Osteoblast (primary cell): Measurements from ENCODE around the gene ISM1. TPM values are rescaled to one million over a fixed set of nuclear protein-coding genes. Genes with fewer than 3 reads are reported as not detected.

ENCODE experiments used
- DNase-seq: peaks from one replicate; pipeline ENCODE4 v3.0.0; 2011; ENCODE audit warnings: low spot score, mixed read lengths; ENCODE audit not compliant: insufficient read length; ENCODE audit errors: missing footprints
- H2AFZ ChIP-seq: 2 replicates; pipeline ENCODE4 v1.6.0; 2011; ENCODE audit warnings: mild to moderate bottlenecking, low read length
- H3K27ac ChIP-seq: 2 replicates; pipeline ENCODE4 v1.5.1; 2011; ENCODE audit warnings: mild to moderate bottlenecking, low read depth, low read length, moderate library complexity
- H3K27me3 ChIP-seq: 2 replicates; pipeline ENCODE4 v1.6.0; 2012; ENCODE audit warnings: mild to moderate bottlenecking, control low read depth, inconsistent platforms, low read length, moderate library complexity; ENCODE audit not compliant: insufficient read depth
- H3K36me3 ChIP-seq: 2 replicates; pipeline ENCODE4 v1.5.1; 2011; ENCODE audit warnings: mild to moderate bottlenecking, low read length, control low read depth, moderate library complexity; ENCODE audit not compliant: insufficient read depth
- H3K4me1 ChIP-seq: 2 replicates; pipeline ENCODE4 v1.5.1; 2011; ENCODE audit warnings: mild to moderate bottlenecking, low read length, control low read depth, moderate library complexity; ENCODE audit not compliant: insufficient read depth
- H3K4me2 ChIP-seq: 2 replicates; pipeline ENCODE4 v1.6.0; 2011; ENCODE audit warnings: mild to moderate bottlenecking, low read length; ENCODE audit not compliant: insufficient read depth
- H3K4me3 ChIP-seq: fragments of 200-600 bp; sonication (generic); 3 replicates; pipeline ENCODE4 v1.5.1; 2012; ENCODE audit warnings: mild to moderate bottlenecking, low read length, inconsistent platforms; ENCODE audit not compliant: insufficient read depth
- H3K79me2 ChIP-seq: 2 replicates; pipeline ENCODE4 v1.6.0; 2012; ENCODE audit warnings: mild to moderate bottlenecking, low read length, control low read depth, inconsistent platforms; ENCODE audit not compliant: insufficient read depth
- H3K9me3 ChIP-seq: 2 replicates; pipeline ENCODE4 v1.5.1; 2011; ENCODE audit warnings: low read depth, low read length, control low read depth
- H4K20me1 ChIP-seq: 2 replicates; pipeline ENCODE4 v1.6.0; 2012; ENCODE audit warnings: mild to moderate bottlenecking, low read length, control low read depth; ENCODE audit not compliant: insufficient read depth
- total RNA-seq: library from RNA; depleted of rRNA; stranded (reverse); fragments of >200 nt; gene quantifications from 2 replicates; pipeline ENCODE4 v1.2.3, GENCODE V29; 2012
- TF ChIP-seq, protein P1 (sequence below): IDR thresholded peaks from 2 replicates; pipeline ENCODE4 v1.5.1; 2011; ENCODE audit warnings: mild to moderate bottlenecking, low read depth, low read length, moderate library complexity; ENCODE audit errors: extremely low read depth

The ISM1 gene
- total RNA-seq, 1 donor = 4.0 TPM

DNA sequence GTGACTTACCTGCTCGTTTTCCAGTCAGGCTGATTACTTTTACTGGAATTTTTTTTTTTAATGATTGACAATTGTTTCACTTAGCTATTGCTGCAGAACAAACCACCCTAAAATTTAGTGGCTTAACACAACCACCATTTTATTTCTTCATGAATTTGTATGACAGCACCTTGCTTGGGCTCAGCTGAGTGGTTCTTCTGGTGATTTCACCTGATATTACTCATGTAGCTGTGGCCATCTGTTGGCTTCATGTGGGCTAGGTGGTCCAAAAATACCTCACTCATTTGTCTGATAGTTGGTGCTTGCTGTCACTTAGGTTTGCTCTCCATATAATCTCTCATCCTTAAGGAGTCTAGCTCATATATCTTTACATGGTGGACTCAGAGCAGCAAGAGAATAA is 5.3 kb downstream of the ISM1 start:
- no peak for DNase-seq
- no peaks in the 10 kb centered on the region for H3K79me2 ChIP-seq
- H3K4me2 ChIP-seq = no peak overlapping the region
- TF ChIP-seq, protein P1, sequence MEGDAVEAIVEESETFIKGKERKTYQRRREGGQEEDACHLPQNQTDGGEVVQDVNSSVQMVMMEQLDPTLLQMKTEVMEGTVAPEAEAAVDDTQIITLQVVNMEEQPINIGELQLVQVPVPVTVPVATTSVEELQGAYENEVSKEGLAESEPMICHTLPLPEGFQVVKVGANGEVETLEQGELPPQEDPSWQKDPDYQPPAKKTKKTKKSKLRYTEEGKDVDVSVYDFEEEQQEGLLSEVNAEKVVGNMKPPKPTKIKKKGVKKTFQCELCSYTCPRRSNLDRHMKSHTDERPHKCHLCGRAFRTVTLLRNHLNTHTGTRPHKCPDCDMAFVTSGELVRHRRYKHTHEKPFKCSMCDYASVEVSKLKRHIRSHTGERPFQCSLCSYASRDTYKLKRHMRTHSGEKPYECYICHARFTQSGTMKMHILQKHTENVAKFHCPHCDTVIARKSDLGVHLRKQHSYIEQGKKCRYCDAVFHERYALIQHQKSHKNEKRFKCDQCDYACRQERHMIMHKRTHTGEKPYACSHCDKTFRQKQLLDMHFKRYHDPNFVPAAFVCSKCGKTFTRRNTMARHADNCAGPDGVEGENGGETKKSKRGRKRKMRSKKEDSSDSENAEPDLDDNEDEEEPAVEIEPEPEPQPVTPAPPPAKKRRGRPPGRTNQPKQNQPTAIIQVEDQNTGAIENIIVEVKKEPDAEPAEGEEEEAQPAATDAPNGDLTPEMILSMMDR = no peak
- H3K4me1 ChIP-seq = peaks cover 10% of the 10 kb centered on the region
- H3K27me3 ChIP-seq = peaks cover 16% of the 10 kb centered on the region
- H2AFZ ChIP-seq = no peak overlapping the region
- H3K9me3 ChIP-seq = no peaks in the 10 kb centered on the region
- no peak overlapping the region for H3K4me3 ChIP-seq
- no peak overlapping the region for H3K27ac ChIP-seq
- H4K20me1 ChIP-seq = no peaks in the 10 kb centered on the region
- no peaks in the 10 kb centered on the region for H3K36me3 ChIP-seq

DNA sequence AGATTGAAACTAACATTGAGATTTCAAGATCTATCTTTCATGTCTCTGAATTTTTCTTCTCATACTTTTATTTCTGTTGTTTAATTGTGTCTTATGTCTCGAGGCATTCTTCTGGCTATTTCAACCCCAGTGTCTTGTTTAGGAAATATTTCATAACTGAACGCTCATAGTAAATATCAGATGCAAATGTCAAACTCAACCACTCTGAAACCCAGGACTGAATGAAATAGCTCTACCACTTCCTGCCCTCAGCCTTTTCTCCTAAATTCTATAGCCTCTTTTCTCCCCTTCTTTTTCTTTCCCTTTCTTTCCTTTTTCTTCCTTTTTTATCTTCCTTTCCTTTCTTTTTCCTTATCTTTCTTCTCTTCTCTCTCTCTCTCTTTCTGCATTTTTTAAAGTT is 7.7 kb downstream of the ISM1 start:
- no peaks in the 10 kb centered on the region for H4K20me1 ChIP-seq
- no peaks in the 10 kb centered on the region for H3K9me3 ChIP-seq
- H3K36me3 ChIP-seq = no peaks in the 10 kb centered on the region
- peaks cover under 1% of the 10 kb centered on the region for H3K27me3 ChIP-seq
- no peak overlapping the region for H3K27ac ChIP-seq
- no peak overlapping the region for H3K4me3 ChIP-seq
- peaks cover 12% of the 10 kb centered on the region for H3K4me1 ChIP-seq
- H3K4me2 ChIP-seq = no peak overlapping the region
- H3K79me2 ChIP-seq = no peaks in the 10 kb centered on the region
- no peak overlapping the region for H2AFZ ChIP-seq
- TF ChIP-seq, protein P1 = no peak
- no peak for DNase-seq

DNA sequence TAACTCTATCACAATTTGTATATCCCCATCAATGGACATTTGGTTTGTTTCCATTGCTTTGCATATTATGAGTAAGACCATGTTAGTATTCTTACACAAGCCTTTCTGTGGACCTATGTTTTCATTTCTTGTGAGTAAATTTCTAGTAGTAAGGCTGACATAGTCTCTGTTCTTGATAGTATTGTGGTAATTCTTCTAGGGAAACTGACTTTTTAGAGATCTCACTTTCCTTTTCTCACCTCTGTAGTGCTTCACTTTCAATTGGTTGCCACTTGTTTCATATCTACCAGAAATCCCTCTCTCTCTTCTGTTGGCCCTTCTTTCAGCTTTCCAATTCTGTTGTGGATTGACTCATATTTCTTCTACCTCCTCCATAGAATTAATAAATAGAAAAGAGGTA is 8.5 kb downstream of the ISM1 start:
- TF ChIP-seq, protein P1 = no peak

DNA sequence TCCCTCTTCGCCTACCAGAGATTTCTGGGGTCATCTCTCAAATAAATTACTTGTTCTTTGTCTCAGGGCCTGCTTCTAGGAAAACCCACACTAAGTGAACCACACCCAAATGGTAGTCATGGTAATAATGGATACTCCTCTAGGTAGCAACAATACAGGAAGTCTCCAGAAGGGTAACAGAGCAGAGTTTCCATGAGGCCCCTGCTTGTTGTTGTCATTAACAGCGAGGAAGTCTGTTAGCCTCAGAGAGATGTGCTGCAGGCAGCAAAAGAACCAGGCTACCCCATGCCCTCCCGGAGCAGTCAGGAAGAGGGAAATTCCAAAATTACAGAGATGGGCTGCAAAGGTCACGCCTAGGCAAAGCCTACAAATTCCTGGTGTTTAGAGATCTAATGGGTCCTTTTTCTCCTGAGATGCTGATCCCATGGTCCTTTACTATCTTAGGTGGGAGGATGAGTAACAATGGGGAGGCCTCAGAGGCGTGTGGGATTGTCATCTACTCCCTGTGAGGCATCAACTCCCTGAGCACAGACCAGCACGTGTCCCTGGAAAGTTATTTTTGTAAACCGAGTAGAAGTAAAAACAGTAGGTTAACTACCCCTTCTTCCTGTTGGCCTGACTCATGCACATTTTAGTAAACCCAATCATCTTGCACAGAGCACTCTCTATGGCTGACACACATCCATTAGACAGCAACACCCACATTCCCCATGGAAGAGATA is 10.1 kb downstream of the ISM1 start:
- TF ChIP-seq, protein P1 = no peak
- no peaks in the 10 kb centered on the region for H4K20me1 ChIP-seq
- DNase-seq = peak; percentile 93
- no peaks in the 10 kb centered on the region for H3K79me2 ChIP-seq
- H3K4me2 ChIP-seq = peak overlapping the region; percentile 40
- H3K4me3 ChIP-seq = no peak overlapping the region
- peaks cover 12% of the 10 kb centered on the region for H3K4me1 ChIP-seq
- H3K27ac ChIP-seq = peak overlapping the region; percentile 38
- no peaks in the 10 kb centered on the region for H3K9me3 ChIP-seq
- H3K27me3 ChIP-seq = no peaks in the 10 kb centered on the region
- peak overlapping the region; percentile 64 for H2AFZ ChIP-seq
- no peaks in the 10 kb centered on the region for H3K36me3 ChIP-seq

More for the DNA sequence above, 8.5 kb downstream of the ISM1 start:
- no peak for DNase-seq
- Histone ChIP-seq H3K36me3 (no peaks in the 10 kb centered on the region), H3K27me3 (no peaks in the 10 kb centered on the region), H3K4me3 (no peak overlapping the region), H3K4me1 (peaks cover 12% of the 10 kb centered on the region), H2AFZ (no peak overlapping the region), H3K27ac (no peak overlapping the region), H3K79me2 (no peaks in the 10 kb centered on the region), H3K9me3 (no peaks in the 10 kb centered on the region), H4K20me1 (no peaks in the 10 kb centered on the region), H3K4me2 (no peak overlapping the region)
